GM21717 (cell line): ENCODE results near the gene YPEL5.
"Not testable (repeated sequence)": the region's sequence is repeated elsewhere in the genome, so short reads cannot be mapped to it uniquely, and the experiment has no call there.

Source experiments
- ATAC-seq: cut with Tn5 transposase; IDR thresholded peaks from one replicate; pipeline ENCODE4 v1.9.1; 2021; ENCODE audit warnings: mild to moderate bottlenecking, moderate library complexity; ENCODE audit not compliant: unreplicated experiment

Gene YPEL5

GRCh38 chr2:30136764-30137444, 9.9 kb upstream of the YPEL5 start:
- ATAC-seq = no peak

DNA sequence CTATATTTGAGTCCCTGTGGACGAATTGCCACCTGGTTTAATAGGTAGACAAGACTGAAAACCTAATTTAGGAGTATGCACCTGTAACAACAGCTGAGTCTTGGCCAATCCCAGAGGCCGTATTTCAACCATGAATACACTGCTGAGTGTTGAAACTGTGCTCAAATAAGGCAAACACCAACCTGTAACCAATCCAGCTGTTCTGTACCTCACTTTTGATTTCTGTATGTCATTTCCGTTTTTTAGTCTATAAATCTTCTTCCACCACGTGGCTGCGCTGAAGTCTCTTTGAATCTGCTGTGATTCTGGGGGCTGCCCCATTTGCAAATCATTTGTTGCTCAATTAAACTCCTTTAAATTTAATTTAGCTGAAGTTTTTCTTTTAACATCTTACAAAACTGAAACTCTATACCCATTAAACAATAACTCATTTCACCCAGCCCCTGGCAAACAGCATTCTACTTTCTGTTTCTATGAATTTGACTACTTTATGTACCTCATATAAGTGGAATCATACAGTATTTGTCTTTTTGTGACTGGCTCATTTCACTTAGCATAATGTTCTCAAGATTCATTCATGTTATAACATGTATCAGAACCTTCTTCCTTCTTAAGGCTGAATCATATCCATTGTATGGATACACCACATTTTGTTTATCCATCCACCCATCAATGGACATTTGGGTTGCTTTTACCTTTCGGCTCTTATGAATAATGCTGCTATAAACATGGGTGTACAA, 7.5 kb upstream of the YPEL5 start:
- ATAC-seq = peak; percentile 64

DNA sequence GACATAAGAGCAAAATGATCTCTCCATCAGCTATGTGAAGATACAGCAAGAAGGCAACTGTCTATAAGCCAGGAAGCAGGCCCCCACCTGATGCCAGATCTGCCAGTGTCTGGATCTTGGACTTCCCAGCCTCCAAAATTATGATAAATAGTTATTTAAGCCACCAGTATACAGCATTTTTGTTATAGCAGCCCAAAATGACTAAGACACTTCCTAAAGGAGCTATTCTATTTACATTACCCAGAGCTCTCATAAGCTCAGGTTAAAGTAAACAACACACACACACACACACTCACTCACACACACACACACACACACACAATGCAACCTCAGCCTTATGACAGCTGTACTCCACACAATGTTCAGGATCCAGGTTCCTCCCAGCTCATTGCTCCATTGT, 5.7 kb upstream of the YPEL5 start:
- ATAC-seq = no peak

- no peak for ATAC-seq
Observed at GRCh38 chr2:30144260-30144659, 2.5 kb upstream of the YPEL5 start.

GRCh38 chr2:30144951-30145350, 1.9 kb upstream of the YPEL5 start:
- ATAC-seq = not testable (repeated sequence)

DNA sequence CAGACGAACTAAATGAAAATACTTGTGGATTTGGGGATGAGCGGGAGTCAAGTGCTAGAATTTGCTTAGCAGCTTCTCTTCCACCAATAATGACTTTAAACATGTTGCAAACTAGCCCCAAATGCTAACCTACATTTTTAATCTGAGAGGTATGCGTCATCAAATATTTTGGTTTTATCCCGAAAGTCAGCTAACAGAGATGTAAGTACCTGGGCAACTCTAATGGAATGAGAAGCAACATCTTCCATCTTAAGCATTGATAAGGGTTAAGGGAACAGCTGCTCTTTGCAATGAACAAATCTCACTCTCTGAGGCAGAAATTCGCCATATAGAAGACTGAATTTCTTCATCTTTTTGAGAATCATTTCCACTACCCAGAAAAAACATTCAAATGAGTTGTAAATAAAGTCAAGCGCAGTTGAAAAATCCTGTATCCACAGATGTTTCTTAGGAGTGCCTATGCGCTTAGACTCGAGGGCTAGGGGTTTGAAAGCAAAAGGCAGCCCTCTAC, 926 bp upstream of the YPEL5 start:
- no peak for ATAC-seq

DNA sequence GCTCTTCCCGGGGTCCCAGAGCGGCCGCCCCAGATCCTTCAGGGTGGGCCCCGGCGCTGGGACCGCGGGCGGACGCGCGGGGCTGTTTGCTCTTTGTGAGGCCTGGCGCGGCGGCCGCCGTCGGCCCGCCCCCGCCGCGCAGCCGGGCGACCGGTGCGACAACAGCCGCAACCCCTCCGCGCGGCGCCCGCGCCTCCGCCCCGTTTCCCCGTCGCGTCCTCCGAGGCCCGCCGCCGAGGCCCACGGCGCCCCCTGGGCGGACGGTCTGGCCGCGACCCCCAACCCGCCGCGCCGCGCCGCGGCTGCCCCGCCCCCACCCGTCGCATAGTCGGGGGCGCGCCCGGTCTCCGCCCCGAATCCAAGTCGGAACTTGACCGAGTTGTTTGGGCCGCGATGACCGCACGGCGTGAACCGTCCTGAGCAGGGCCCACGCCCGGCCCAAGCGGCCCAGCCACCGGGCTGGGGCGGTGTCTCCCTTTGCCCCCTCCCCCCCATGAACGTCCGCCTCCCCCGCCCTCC, 448 bp downstream of the YPEL5 start:
- peak; percentile 1 for ATAC-seq

DNA sequence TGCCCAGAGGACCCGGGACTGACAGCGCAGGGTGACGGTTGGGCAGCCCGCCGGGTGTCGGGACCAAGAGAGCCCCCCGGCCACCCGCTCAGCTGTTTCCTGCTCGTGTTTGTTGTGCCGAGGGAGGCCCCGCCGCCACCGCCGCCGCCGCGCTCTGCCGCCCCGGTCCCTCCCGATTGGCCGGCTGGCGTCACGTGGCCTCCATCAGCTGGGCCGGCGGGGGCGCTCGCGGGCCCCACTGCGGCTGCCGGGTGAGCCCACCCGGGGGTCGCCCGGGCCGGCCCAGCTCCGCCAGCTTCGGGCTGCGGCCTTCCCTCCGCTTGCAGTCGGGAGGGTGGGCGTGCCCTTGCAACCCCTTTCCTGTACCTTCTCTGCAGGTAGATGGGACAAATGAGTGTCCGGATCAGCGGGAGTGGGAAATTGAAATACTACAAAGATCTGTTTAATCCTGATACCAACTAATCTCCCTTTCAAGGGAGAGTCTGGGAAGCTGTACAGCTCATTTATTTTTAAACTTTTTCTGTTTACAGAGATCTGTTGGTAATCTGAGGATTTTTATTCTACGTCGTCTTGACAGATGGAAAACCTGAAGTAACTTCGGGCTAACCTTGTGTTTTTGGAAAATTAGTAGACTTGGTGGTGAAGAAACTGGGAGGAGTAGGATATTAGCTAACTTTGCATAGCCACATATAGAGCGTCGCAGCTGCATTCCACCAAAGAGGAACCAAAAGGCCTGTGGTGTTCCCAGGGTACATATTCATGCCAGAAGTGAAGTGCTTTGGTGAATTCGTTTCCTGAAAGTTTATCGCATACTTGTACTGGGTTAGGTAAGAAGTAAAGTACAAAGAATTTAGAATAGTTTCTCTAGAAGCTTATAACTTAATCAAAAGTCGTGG, 1.2 kb downstream of the YPEL5 start:
- ATAC-seq = peak; percentile 34

DNA sequence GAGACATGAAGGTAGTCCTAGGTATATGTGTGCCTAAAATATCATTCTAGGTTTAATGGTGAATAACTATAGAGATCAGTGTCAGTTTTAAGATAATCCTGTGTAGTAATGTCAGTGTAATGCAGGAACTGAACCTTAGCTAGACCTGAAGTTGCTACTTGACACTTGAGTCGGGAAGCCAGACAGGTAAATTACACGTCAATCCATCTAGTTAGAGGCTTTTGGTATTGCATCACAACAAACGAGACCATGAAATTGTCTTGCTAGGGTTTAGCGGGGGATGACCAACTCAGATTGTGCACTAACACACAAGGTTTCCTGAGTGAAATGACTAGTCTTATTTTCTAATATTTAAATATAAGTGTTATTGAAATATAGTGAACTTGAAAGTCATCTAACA, 2.0 kb downstream of the YPEL5 start:
- no peak for ATAC-seq

DNA sequence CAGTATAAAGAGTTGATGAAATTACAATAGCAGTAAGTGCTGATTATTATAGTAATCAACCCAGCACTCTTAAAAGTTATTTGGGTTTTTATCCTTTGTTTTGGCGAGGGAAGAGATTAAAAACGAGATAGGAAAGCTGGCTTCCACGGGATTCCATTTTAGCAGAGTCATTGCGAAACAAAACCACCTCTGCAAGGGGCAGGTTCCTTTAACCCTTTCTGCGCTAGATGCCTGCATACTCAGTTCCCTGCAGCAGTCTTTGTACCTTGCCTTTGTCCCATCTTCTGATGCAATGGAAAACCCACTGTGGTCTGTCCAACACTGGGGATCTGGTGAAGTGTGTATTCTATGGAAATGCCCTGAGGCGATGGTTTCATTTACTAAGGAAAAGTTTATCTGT, 2.7 kb downstream of the YPEL5 start:
- no peak for ATAC-seq

DNA sequence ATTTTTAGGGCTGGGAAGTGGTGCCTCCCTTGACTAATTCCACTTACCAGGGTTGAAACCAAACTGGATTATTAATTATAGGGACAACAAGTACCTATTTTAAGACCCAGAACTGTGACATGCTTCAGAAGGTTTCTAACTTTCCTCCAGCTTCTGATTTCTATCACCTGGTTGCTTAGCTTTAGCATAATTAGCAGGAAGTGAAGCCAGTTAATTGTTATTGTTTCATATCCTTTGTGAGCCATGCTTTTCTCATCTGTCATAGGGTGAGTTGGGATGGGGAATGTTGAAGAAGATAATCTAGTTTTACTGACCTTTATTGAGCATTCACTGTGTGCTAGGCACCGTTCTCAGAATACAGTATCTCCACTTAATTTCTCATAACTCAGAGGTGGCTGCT, 3.2 kb downstream of the YPEL5 start:
- no peak for ATAC-seq

DNA sequence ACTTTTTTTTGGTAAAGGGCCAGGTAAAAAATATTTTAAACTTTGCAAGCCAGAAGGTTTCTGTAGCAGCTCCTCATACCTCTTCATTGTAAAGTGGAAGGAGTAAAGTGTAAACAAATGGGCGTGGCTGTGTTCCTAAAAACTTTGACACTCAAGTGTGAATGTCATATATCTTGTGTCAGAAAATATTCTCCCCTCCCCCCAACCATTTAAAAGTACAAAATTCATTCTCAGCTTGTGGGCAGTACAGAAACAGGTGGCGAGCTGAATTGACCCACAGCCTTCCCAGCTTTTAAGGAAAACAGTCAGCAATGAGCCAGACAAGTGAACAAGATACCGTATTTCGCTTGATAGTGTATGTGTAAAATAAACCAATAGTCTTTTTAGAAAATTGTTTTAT, 4.0 kb downstream of the YPEL5 start:
- no peak for ATAC-seq

DNA sequence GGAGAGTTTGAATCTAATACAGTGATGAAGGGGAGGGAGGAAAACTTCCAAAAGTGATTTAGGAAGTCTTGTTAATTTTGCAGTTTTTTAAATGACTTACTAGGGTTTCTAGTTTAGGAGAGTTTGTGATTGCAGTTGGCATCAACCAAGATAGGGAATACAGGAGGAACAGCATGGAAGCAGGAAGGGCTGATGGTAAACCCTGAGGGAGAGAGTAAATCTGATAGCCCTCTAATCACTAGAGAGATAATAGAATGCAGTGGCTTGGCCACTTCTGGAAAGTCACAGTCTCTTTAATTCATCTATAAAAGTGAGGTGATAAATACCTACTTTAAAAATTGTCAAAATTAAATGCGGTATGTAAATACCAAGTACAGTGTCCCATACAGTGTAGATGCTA, 5.6 kb downstream of the YPEL5 start:
- no peak for ATAC-seq

DNA sequence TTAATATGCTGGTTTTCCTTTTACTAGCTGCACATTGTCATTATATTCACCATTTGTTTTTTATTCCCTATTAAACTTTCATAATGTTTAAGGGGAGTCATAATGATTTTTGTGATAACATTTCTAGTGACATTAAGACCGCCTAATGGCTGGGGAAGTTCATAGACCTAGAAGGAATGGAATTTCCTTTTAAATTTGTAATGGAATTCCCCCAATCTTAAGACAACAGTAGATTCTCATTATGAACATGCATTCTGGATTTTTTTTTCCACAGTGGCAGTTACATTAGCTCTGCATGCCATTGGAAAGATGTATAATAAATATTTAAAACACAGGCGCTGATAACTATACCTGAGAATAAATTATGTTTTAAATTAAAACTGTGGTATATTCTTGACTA, 8.4 kb downstream of the YPEL5 start:
- ATAC-seq = no peak

- no peak for ATAC-seq
Observed at GRCh38 chr2:30155889-30156658, 9.3 kb downstream of the YPEL5 start.

GRCh38 chr2:30157616-30158015, 10.8 kb downstream of the YPEL5 start:
- ATAC-seq = no peak

- no peak for ATAC-seq
Observed at GRCh38 chr2:30159766-30160165, 13.0 kb downstream of the YPEL5 start.

- no peak for ATAC-seq
Observed at GRCh38 chr2:30161929-30162706, 15.3 kb downstream of the YPEL5 start.

- no peak for ATAC-seq
Observed at GRCh38 chr2:30162806-30163205, 16.0 kb downstream of the YPEL5 start.
